HepG2 (cell line): ENCODE results near the gene ANKRD11. TPM values are rescaled to one million over a fixed set of nuclear protein-coding genes. Genes with fewer than 3 reads are reported as not detected.

Experiments used
- ATAC-seq: fragments of 200-7000 bp; cut with Tn5 transposase; 3 replicates; pipeline ENCODE4 v1.9.1; 2020; ENCODE audit warnings: mild to moderate bottlenecking, moderate library complexity
- BruUV-seq: library from RNA; stranded (reverse); fragments of 400-500 nt; replicated peaks from 2 replicates; lab custom pipeline; 2021; lab: Mats Ljungman, UMichigan
- CTCF ChIA-PET: fragments of 300-600 bp; formaldehyde crosslinking; extraction: SDS; loops from one replicate; lab custom pipeline; 2021; ENCODE audit warnings: low total read pairs, inconsistent platforms, low intra/inter-chr PET ratio; lab: Yijun Ruan, JAX
- POLR2A ChIA-PET: fragments of 350-600 bp; sonication (Branson Sonifier 250); formaldehyde crosslinking; loops from one replicate; lab custom pipeline; 2020; ENCODE audit warnings: antibody characterized with exemption, inconsistent platforms; lab: Yijun Ruan, JAX
- DNase-seq: peaks from one replicate; pipeline ENCODE4 v3.0.0-alpha.2; 2015; ENCODE audit warnings: low spot score
- FAIRE-seq: peaks from 3 replicates; lab custom pipeline; 2011; peaks lifted over from hg19 to GRCh38; lab: Jason Lieb, UNC
- H2AFZ ChIP-seq: one replicate; pipeline ENCODE4 v1.6.1; 2011; ENCODE audit warnings: low read length, inconsistent platforms
- H3K27ac ChIP-seq: fragments of 300-600 bp; 3 replicates; pipeline ENCODE4 v1.8.0; 2011; ENCODE audit warnings: mixed run types, mild to moderate bottlenecking, mixed read lengths, low read length, inconsistent platforms; ENCODE audit not compliant: insufficient read depth; ENCODE audit errors: extremely low read length
- H3K27me3 ChIP-seq, 2 experiments: fragments of 200-600 bp in 1 of 2; 2 replicates in 1 of 2; 3 replicates in 1 of 2; pipeline versions ENCODE4 v1.6.0 to v1.8.0; 2011; ENCODE audit warnings: low read length in 2 of 2, mild to moderate bottlenecking in 2 of 2, moderate library complexity in 2 of 2, inconsistent platforms in 1 of 2; ENCODE audit not compliant: insufficient read depth in 2 of 2, control insufficient read depth in 1 of 2
- H3K36me3 ChIP-seq, 2 experiments: fragments of 200-600 bp in 1 of 2; replicated peaks in 1 of 2; 2 replicates in 1 of 2; 3 replicates in 1 of 2; pipeline versions ENCODE4 v1.5.1 to v1.8.0; 2011; ENCODE audit warnings: low read length in 2 of 2, inconsistent platforms in 1 of 2; ENCODE audit not compliant: insufficient read depth in 2 of 2, control insufficient read depth in 1 of 2
- H3K4me1 ChIP-seq: 2 replicates; pipeline ENCODE4 v1.5.1; 2012; ENCODE audit warnings: low read length, inconsistent platforms; ENCODE audit not compliant: insufficient read depth
- H3K4me2 ChIP-seq: 2 replicates; pipeline ENCODE4 v1.6.0; 2011; ENCODE audit warnings: low read depth, low read length, inconsistent platforms
- H3K4me3 ChIP-seq, 3 experiments: fragments of 200-600 bp in 1 of 3; sonication (generic), shearing (Covaris generic) in 1 of 3; replicated peaks in 1 of 3; 2 replicates each; pipeline ENCODE4 v1.5.1; 2011 to 2016; ENCODE audit warnings: low read length in 3 of 3, inconsistent platforms in 2 of 3, low read depth in 2 of 3, mild to moderate bottlenecking in 2 of 3, control low read depth in 1 of 3, mixed read lengths in 1 of 3; ENCODE audit not compliant: insufficient read depth in 1 of 3
- H3K79me2 ChIP-seq: one replicate; pipeline ENCODE4 v1.6.1; 2011; ENCODE audit warnings: low read length, inconsistent platforms; ENCODE audit not compliant: insufficient read depth
- H3K9ac ChIP-seq: 2 replicates; pipeline ENCODE4 v1.6.0; 2011; ENCODE audit warnings: mild to moderate bottlenecking, low read depth, low read length, inconsistent platforms; ENCODE audit not compliant: insufficient read depth
- H3K9me3 ChIP-seq: 2 replicates; pipeline ENCODE4 v1.5.1; 2012; ENCODE audit warnings: mild to moderate bottlenecking, low read length
- H4K20me1 ChIP-seq: 2 replicates; pipeline ENCODE4 v1.6.0; 2011; ENCODE audit warnings: inconsistent platforms, mild to moderate bottlenecking, low read length, moderate library complexity; ENCODE audit not compliant: insufficient read depth
- ATF7 ChIP-seq, 2 experiments: fragments of 450-650 bp in 1 of 2; sonication (generic) in 1 of 2; formaldehyde crosslinking in 1 of 2; IDR thresholded peaks; 2 replicates each; pipeline versions ENCODE4 v1.4.0 to v1.6.1; 2016 to 2020; ENCODE audit warnings: antibody characterized with exemption in 1 of 2, mild to moderate bottlenecking in 1 of 2, missing genetic modification reagents in 1 of 2
- GZF1 ChIP-seq: sonication (generic); formaldehyde crosslinking; IDR thresholded peaks from 2 replicates; pipeline ENCODE4 v1.5.1; 2020; ENCODE audit warnings: mild to moderate bottlenecking, missing genetic modification reagents
- MLLT10 ChIP-seq: sonication (generic); formaldehyde crosslinking; IDR thresholded peaks from 2 replicates; pipeline ENCODE4 v1.4.0; 2020; ENCODE audit warnings: missing genetic modification reagents
- MXD1 ChIP-seq: sonication (generic); formaldehyde crosslinking; IDR thresholded peaks from 2 replicates; pipeline ENCODE4 v1.4.0; 2020; ENCODE audit warnings: mild to moderate bottlenecking, missing genetic modification reagents
- PCBP2 ChIP-seq: fragments of 200-400 bp; formaldehyde crosslinking; optimal IDR thresholded peaks from 2 replicates; pipeline ENCODE3; 2018; ENCODE audit warnings: low read length, low read depth; ENCODE audit not compliant: poor library complexity, severe bottlenecking
- RBFOX2 ChIP-seq: fragments of 200-400 bp; formaldehyde crosslinking; IDR thresholded peaks from 2 replicates; pipeline ENCODE4 v1.6.1; 2017; ENCODE audit warnings: low read depth, mild to moderate bottlenecking, low read length
- SP4 ChIP-seq: sonication (generic); formaldehyde crosslinking; IDR thresholded peaks from 2 replicates; pipeline ENCODE4 v1.8.1; 2023; ENCODE audit warnings: mild to moderate bottlenecking, missing genetic modification reagents
- TBX2 ChIP-seq: sonication (generic); formaldehyde crosslinking; IDR thresholded peaks from 2 replicates; pipeline ENCODE4 v1.5.0; 2020; ENCODE audit warnings: missing genetic modification reagents, mild to moderate bottlenecking, borderline replicate concordance
- TBX3 ChIP-seq: fragments of 450-650 bp; IDR thresholded peaks from 2 replicates; pipeline ENCODE4 v1.6.1; 2017; ENCODE audit warnings: antibody characterized with exemption, mild to moderate bottlenecking, inconsistent platforms, borderline replicate concordance
- TFE3 ChIP-seq: IDR thresholded peaks from 2 replicates; pipeline ENCODE4 v1.6.1; 2016
- ZNF841 ChIP-seq: sonication (generic); formaldehyde crosslinking; IDR thresholded peaks from 2 replicates; pipeline ENCODE4 v1.8.1; 2023; ENCODE audit warnings: missing genetic modification reagents, borderline replicate concordance
- WGBS: methylation state at CpG from one replicate; pipeline ENCODE4 v1.1.6; 2017; ENCODE audit warnings: low lambda C conversion rate; 5-methylcytosine and 5-hydroxymethylcytosine counted together
- in situ Hi-C: cut with HindIII; loops from 2 replicates; pipeline ENCODE4 v1.10.0; 2017; ENCODE audit warnings: low pct_unique_long_range_greater_than_20kb; ENCODE audit not compliant: extremely low pct_ligation_motif_present
- intact Hi-C: fragments of 100-400 bp; cut with micrococcal nuclease; formaldehyde crosslinking; loops from one replicate; pipeline ENCODE4 v1.10.0; 2022; ENCODE audit not compliant: unreplicated experiment
- polyA plus RNA-seq, 8 experiments: library from polyadenylated mRNA; depleted of rRNA in 3 of 8; stranded (reverse) in 7 of 8; unstranded in 1 of 8; fragments of >200 nt; fragmentation: Illumina TruSeq in 4 of 8; extraction: Trizol in 4 of 8; gene quantifications; 2 replicates each; pipeline versions ENCODE4 v1.2.1 to v1.2.3, GENCODE V29; 2011 to 2016; ENCODE audit warnings: low read depth in 4 of 8, missing spikeins in 1 of 8, mixed read lengths in 1 of 8; ENCODE audit not compliant: insufficient read depth in 1 of 8
- total RNA-seq, 5 experiments: library from RNA; depleted of rRNA; stranded (reverse); fragments of >200 nt; fragmentation: Illumina TruSeq; extraction: Trizol; gene quantifications; 2 replicates each; pipeline ENCODE4 v1.2.3, GENCODE V29; 2016; ENCODE audit warnings: low read depth in 1 of 5

ANKRD11 gene
- total and polyA plus RNA-seq, 2 of the 13 experiments (the other 11 are each of a cell fraction or from before 2014, with no cell fraction given) = 21.4 to 38.4 TPM

- peaks cover 32 to 51% of the 10 kb centered on the region in 2 experiments for H3K36me3 ChIP-seq
- H3K9ac ChIP-seq = no peak overlapping the region
- ATAC-seq = no peak
- no peaks in the 10 kb centered on the region for H3K27me3 ChIP-seq
- CTCF ChIA-PET = no interaction called here
- H3K9me3 ChIP-seq = no peaks in the 10 kb centered on the region
- H3K4me1 ChIP-seq = no peaks in the 10 kb centered on the region
- 96% methylated on average over 21 of the region's 21 CpGs for WGBS
- H2AFZ ChIP-seq = no peak overlapping the region
- BruUV-seq = no TSS peak
- intact Hi-C loops = no loop called here
- H3K4me3 ChIP-seq = no peak overlapping the region
- H3K27ac ChIP-seq = no peak overlapping the region
- TF ChIP-seq MXD1 (CRISPR knock-in tag) (no peak), SP4 (CRISPR knock-in tag) (no peak), RBFOX2 (no peak), TBX2 (CRISPR knock-in tag) (no peak), TFE3 (CRISPR knock-in tag) (no peak), PCBP2 (no peak), ZNF841 (CRISPR knock-in tag) (no peak), GZF1 (CRISPR knock-in tag) (no peak), ATF7 (IDR thresholded peaks at IDR 0.05) (no peak), ATF7 (CRISPR knock-in tag; IDR thresholded peaks at IDR 0.05) (no peak), TBX3 (no peak), MLLT10 (CRISPR knock-in tag) (no peak)
- H3K79me2 ChIP-seq = peaks cover 8% of the 10 kb centered on the region
- no peak overlapping the region for H3K4me2 ChIP-seq
- no peaks in the 10 kb centered on the region for H4K20me1 ChIP-seq
- DNase-seq = no peak
- FAIRE-seq = no peak
- POLR2A ChIA-PET = no interaction called here
- in situ Hi-C loops = no loop called here
Observed at GRCh38 chr16:89222931-89223330, 267.4 kb downstream of the ANKRD11 start.
